A549 (cell line): ENCODE data around the gene HCAR1. TPM values are rescaled to one million over a fixed set of nuclear protein-coding genes. Genes with fewer than 3 reads are reported as not detected.

Experiments used
- ATAC-seq, 2 experiments: fragments of 200-7000 bp in 1 of 2; fragments of >200 bp in 1 of 2; cut with Nextera tagmentation in 1 of 2; cut with Tn5 transposase in 1 of 2; 3 replicates each; pipeline versions ENCODE4 v1.8.0 to v1.9.1; 2018 to 2020; ENCODE audit warnings: mild to moderate bottlenecking in 1 of 2, moderate library complexity in 1 of 2
- CTCF ChIA-PET: fragments of 300-600 bp; sonication (Branson Sonifier 250); formaldehyde crosslinking; extraction: SDS; loops from one replicate; lab custom pipeline; 2021; ENCODE audit warnings: antibody characterized with exemption, inconsistent platforms; lab: Yijun Ruan, JAX
- POLR2A ChIA-PET: fragments of 350-600 bp; formaldehyde crosslinking; extraction: SDS; loops from one replicate; lab custom pipeline; 2021; ENCODE audit warnings: antibody characterized with exemption, inconsistent platforms; lab: Yijun Ruan, JAX
- DNase-seq, 2 experiments: peaks; one replicate each; pipeline versions ENCODE4 v3.0.0 to v3.0.0-alpha.2; 2011 to 2016; ENCODE audit warnings: low read depth in 1 of 2, low spot score in 1 of 2
- FAIRE-seq: peaks from 2 replicates; lab custom pipeline; 2011; peaks lifted over from hg19 to GRCh38; lab: Jason Lieb, UNC
- H3K27ac ChIP-seq, 2 experiments: fragments of >200 bp; sonication (Bioruptor Twin); formaldehyde crosslinking; 3 replicates each; pipeline ENCODE4 v1.5.1; 2016 to 2017
- H3K4me1 ChIP-seq: fragments of >200 bp; sonication (Bioruptor Twin); formaldehyde crosslinking; 3 replicates; pipeline ENCODE4 v1.6.1; 2016
- H3K4me2 ChIP-seq: fragments of >200 bp; sonication (Bioruptor Twin); formaldehyde crosslinking; 3 replicates; pipeline ENCODE4 v1.6.1; 2016
- H3K4me3 ChIP-seq: fragments of >200 bp; sonication (Bioruptor Twin); formaldehyde crosslinking; 3 replicates; pipeline ENCODE4 v1.5.1; 2016
- H3K9me3 ChIP-seq: fragments of >200 bp; sonication (Bioruptor Twin); formaldehyde crosslinking; 3 replicates; pipeline ENCODE4 v1.6.1; 2016
- ATOH8 ChIP-seq: fragments of 250-450 bp; sonication (Bioruptor Pico); IDR thresholded peaks from 2 replicates; pipeline ENCODE4 v1.5.0; 2020; ENCODE audit warnings: low read depth, mild to moderate bottlenecking, moderate library complexity
- BCL3 ChIP-seq: fragments of >200 bp; sonication (Bioruptor Twin); formaldehyde crosslinking; IDR thresholded peaks from 3 replicates; pipeline ENCODE4 v1.6.1; 2016
- BHLHE40 ChIP-seq: IDR thresholded peaks from 2 replicates; pipeline ENCODE4 v1.6.1; 2012; ENCODE audit warnings: low read depth, low read length, inconsistent platforms
- CHD2 ChIP-seq: fragments of 150-350 bp; IDR thresholded peaks from 2 replicates; pipeline ENCODE4 v1.6.1; 2014; ENCODE audit warnings: low read length; ENCODE audit not compliant: partially characterized antibody
- CHD4 ChIP-seq: fragments of 200-600 bp; sonication (generic); IDR thresholded peaks from 2 replicates; pipeline ENCODE4 v1.6.1; 2016; ENCODE audit warnings: antibody characterized with exemption, mild to moderate bottlenecking, borderline replicate concordance
- EHF ChIP-seq: fragments of 250-450 bp; sonication (Bioruptor Pico); IDR thresholded peaks from 2 replicates; pipeline ENCODE4 v1.5.0; 2020; ENCODE audit warnings: mild to moderate bottlenecking
- EHMT2 ChIP-seq: fragments of 200-600 bp; sonication (generic); IDR thresholded peaks from 2 replicates; pipeline ENCODE4 v1.6.1; 2016; ENCODE audit warnings: antibody characterized with exemption, low read depth, mild to moderate bottlenecking, moderate library complexity
- EP300 ChIP-seq, 2 experiments: fragments of >200 bp; sonication (Bioruptor Twin); formaldehyde crosslinking; IDR thresholded peaks; 2 replicates in 1 of 2; 3 replicates in 1 of 2; pipeline ENCODE4 v1.6.1; 2016 to 2017
- FOSB ChIP-seq: fragments of 250-450 bp; sonication (Bioruptor Pico); IDR thresholded peaks from 2 replicates; pipeline ENCODE4 v1.5.0; 2020; ENCODE audit warnings: mild to moderate bottlenecking, moderate library complexity
- GATA3 ChIP-seq: IDR thresholded peaks from 2 replicates; pipeline ENCODE4 v1.6.1; 2012; ENCODE audit warnings: borderline replicate concordance
- HDAC2 ChIP-seq: fragments of 200-600 bp; sonication (generic); IDR thresholded peaks from 2 replicates; pipeline ENCODE4 v1.6.1; 2016
- HEYL ChIP-seq: fragments of 250-450 bp; sonication (Bioruptor Pico); IDR thresholded peaks from 2 replicates; pipeline ENCODE4 v1.8.0; 2021; ENCODE audit warnings: mild to moderate bottlenecking, moderate library complexity
- HOXA7 ChIP-seq: fragments of 250-450 bp; sonication (Bioruptor Pico); IDR thresholded peaks from 2 replicates; pipeline ENCODE4 v1.5.0; 2020; ENCODE audit warnings: mild to moderate bottlenecking, moderate library complexity
- HOXB13 ChIP-seq: fragments of 250-450 bp; sonication (Bioruptor Pico); IDR thresholded peaks from 2 replicates; pipeline ENCODE4 v1.5.0; 2020; ENCODE audit warnings: low read depth, mild to moderate bottlenecking, moderate library complexity
- KDM5A ChIP-seq: fragments of 200-600 bp; sonication (generic); IDR thresholded peaks from 2 replicates; pipeline ENCODE4 v1.6.1; 2016; ENCODE audit warnings: antibody characterized with exemption, mild to moderate bottlenecking
- MYC ChIP-seq: IDR thresholded peaks from 2 replicates; pipeline ENCODE4 v1.6.1; 2012; ENCODE audit warnings: mild to moderate bottlenecking, inconsistent platforms, low read length, improper control_type of control experiment, borderline replicate concordance
- NPAS2 ChIP-seq: fragments of 250-450 bp; sonication (Bioruptor Pico); IDR thresholded peaks from 2 replicates; pipeline ENCODE4 v1.8.0; 2022; ENCODE audit warnings: mild to moderate bottlenecking, moderate library complexity, borderline replicate concordance
- PBX3 ChIP-seq: IDR thresholded peaks from 2 replicates; pipeline ENCODE4 v1.6.1; 2012
- TFCP2L1 ChIP-seq: fragments of 250-450 bp; sonication (Bioruptor Pico); IDR thresholded peaks from 2 replicates; pipeline ENCODE4 v1.5.0; 2021; ENCODE audit warnings: mild to moderate bottlenecking
- ZC3H11A ChIP-seq: fragments of 450-650 bp; IDR thresholded peaks from 2 replicates; pipeline ENCODE4 v1.6.1; 2014; ENCODE audit warnings: antibody characterized with exemption, mild to moderate bottlenecking
- ZFP36 ChIP-seq: fragments of 450-650 bp; IDR thresholded peaks from 2 replicates; pipeline ENCODE4 v1.6.1; 2014; ENCODE audit warnings: borderline replicate concordance; ENCODE audit not compliant: partially characterized antibody
- ZSCAN20 ChIP-seq: fragments of 250-450 bp; sonication (Bioruptor Pico); IDR thresholded peaks from 2 replicates; pipeline ENCODE4 v1.8.0; 2022; ENCODE audit warnings: mild to moderate bottlenecking, moderate library complexity
- WGBS: methylation state at CpG from one replicate; pipeline ENCODE4 v1.1.6; 2017; ENCODE audit errors: missing lambda C conversion rate; 5-methylcytosine and 5-hydroxymethylcytosine counted together
- polyA plus RNA-seq, 4 experiments: library from polyadenylated mRNA; depleted of rRNA in 3 of 4; stranded (reverse); fragments of >200 nt; fragmentation: RNase III in 1 of 4; extraction: RNeasy Plus Mini Kit Qiagen cat#74134 plus additional on column Dnase treatment in 1 of 4; gene quantifications; 2 replicates in 3 of 4; 3 replicates in 1 of 4; pipeline ENCODE4 v1.2.3, GENCODE V29; 2011 to 2017
- TF ChIP-seq, protein P1 (sequence below): IDR thresholded peaks from 2 replicates; pipeline ENCODE4 v1.6.1; 2012; ENCODE audit warnings: low read depth, borderline replicate concordance
- TF ChIP-seq, protein P2 (sequence below): IDR thresholded peaks from 2 replicates; pipeline ENCODE4 v1.6.1; 2012

The HCAR1 gene
- polyA plus RNA-seq, 2 of the 4 experiments (the other 2 are of a cell fraction), result 0.01 to 0.05 TPM

- WGBS, result 85% methylated on average over 12 of the region's 12 CpGs
- TF ChIP-seq GATA3 (no peak), CHD4 (no peak), FOSB (no peak), EHF (CRISPR knock-in tag) (no peak), BHLHE40 (no peak), HOXB13 (CRISPR knock-in tag) (no peak), CHD2 (no peak), EP300 (IDR thresholded peaks at IDR 0.05) (no peak), ZSCAN20 (CRISPR knock-in tag) (no peak), ZFP36 (no peak), EHMT2 (no peak), BCL3 (no peak), TFCP2L1 (no peak), ATOH8 (CRISPR knock-in tag) (no peak), HEYL (CRISPR knock-in tag) (no peak), NPAS2 (CRISPR knock-in tag) (no peak), HDAC2 (no peak), PBX3 (no peak)
- H3K4me3 ChIP-seq, result no peak overlapping the region
- peaks cover 13% of the 10 kb centered on the region for H3K4me1 ChIP-seq
- FAIRE-seq (no peak), DNase-seq (no peak), ATAC-seq (no peak)
- no peak overlapping the region for H3K27ac ChIP-seq
- no peaks in the 10 kb centered on the region for H3K9me3 ChIP-seq
- H3K4me2 ChIP-seq, result no peak overlapping the region
- ChIA-PET POLR2A (no interaction called here), CTCF (interaction anchor here (1.4 kb wide), 1 partner anchor 87 kb away, joined by 7 read pairs; no protein-coding TSS in a partner anchor)
These were observed 5.9 kb downstream of the HCAR1 start for GRCh38 chr12:122724641-122725243.

DNA sequence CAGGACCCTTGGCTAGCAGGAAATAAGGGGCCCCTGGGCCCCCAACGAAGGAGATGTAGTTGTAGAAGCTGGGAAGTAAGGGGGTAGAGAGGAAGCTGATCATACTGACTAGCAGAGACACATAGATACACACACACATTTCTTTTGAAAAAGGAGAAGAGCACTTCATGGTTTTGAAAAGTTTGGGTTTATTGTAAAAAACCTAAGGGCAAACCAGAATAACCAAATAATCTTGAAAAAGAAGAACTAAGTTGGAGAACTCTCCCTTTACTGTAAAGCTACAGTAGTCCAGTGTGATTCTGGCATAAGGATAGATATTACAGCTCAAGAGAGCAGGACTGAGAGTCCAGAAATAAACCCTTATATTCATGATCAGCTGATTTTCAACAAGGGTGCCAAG lies 8.3 kb downstream of the HCAR1 start:
- WGBS, result 18% methylated on average over 1 of the region's 1 CpG
- ChIA-PET POLR2A (no interaction called here), CTCF (interaction anchor here (0.5 to 1.8 kb wide), 4 partner anchors 30 to 85 kb away, joined by 3 to 4 read pairs (median 4); partner anchors contain the start of gene DENR)
- no peak for FAIRE-seq
- H3K4me3 ChIP-seq, result no peak overlapping the region
- ATAC-seq, result no peak
- no peak for TF ChIP-seq MYC
- no peak for TF ChIP-seq TFCP2L1
- TF ChIP-seq HOXA7, result no peak
- TF ChIP-seq, protein P1, sequence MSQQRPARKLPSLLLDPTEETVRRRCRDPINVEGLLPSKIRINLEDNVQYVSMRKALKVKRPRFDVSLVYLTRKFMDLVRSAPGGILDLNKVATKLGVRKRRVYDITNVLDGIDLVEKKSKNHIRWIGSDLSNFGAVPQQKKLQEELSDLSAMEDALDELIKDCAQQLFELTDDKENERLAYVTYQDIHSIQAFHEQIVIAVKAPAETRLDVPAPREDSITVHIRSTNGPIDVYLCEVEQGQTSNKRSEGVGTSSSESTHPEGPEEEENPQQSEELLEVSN, result no peak
- TF ChIP-seq, protein P2, sequence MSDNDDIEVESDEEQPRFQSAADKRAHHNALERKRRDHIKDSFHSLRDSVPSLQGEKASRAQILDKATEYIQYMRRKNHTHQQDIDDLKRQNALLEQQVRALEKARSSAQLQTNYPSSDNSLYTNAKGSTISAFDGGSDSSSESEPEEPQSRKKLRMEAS, result no peak
- TF ChIP-seq KDM5A, result no peak
- no peak for TF ChIP-seq ZC3H11A
- no peak overlapping the region for H3K4me2 ChIP-seq
- no peaks in the 10 kb centered on the region for H3K9me3 ChIP-seq
- DNase-seq, result no peak
- peaks cover 13% of the 10 kb centered on the region for H3K4me1 ChIP-seq
- no peak overlapping the region for H3K27ac ChIP-seq
